Common myeloid progenitor, CD34-positive (primary cell): Measurements from ENCODE around the gene OR8D1.

ENCODE experiments used
- CTCF ChIA-PET: fragments of 350-600 bp; sonication (Branson Sonifier 250); formaldehyde crosslinking; loops from one replicate; lab custom pipeline; 2021; ENCODE audit warnings: antibody characterized with exemption; lab: Charles Lee
- POLR2A ChIA-PET: fragments of 350-600 bp; sonication (Branson Sonifier 250); formaldehyde crosslinking; loops from one replicate; lab custom pipeline; 2021; ENCODE audit warnings: antibody characterized with exemption; lab: Charles Lee
- DNase-seq, 3 donors: peaks; one replicate each; pipeline versions ENCODE4 v3.0.0 to v3.0.0-alpha.2; 2013
- H3K27ac ChIP-seq, 2 experiments: 1 replicate in 1 of 2; 2 replicates in 1 of 2; pipeline ENCODE4 v1.7.0; 2013; ENCODE audit warnings: inconsistent platforms in 2 of 2, low read length in 2 of 2, mild to moderate bottlenecking in 2 of 2, low read depth in 1 of 2, moderate library complexity in 1 of 2; ENCODE audit not compliant: severe bottlenecking in 2 of 2, insufficient read depth in 1 of 2, poor library complexity in 1 of 2
- H3K27me3 ChIP-seq, 5 experiments: replicated peaks in 2 of 5; 1 replicate in 3 of 5; 2 replicates in 2 of 5; pipeline versions ENCODE4 v1.6.1 to v1.7.0; 2013; ENCODE audit warnings: low read length in 4 of 5, mild to moderate bottlenecking in 2 of 5, moderate library complexity in 2 of 5, inconsistent platforms in 1 of 5; ENCODE audit not compliant: insufficient read depth in 5 of 5, control insufficient read depth in 4 of 5
- H3K36me3 ChIP-seq, 4 experiments: 1 replicate in 2 of 4; 2 replicates in 2 of 4; pipeline versions ENCODE4 v1.6.1 to v1.7.0; 2013; ENCODE audit warnings: low read length in 3 of 4, control low read depth in 1 of 4, mild to moderate bottlenecking in 1 of 4; ENCODE audit not compliant: control insufficient read depth in 4 of 4, insufficient read depth in 4 of 4
- H3K4me1 ChIP-seq, 4 experiments: 1 replicate in 3 of 4; 2 replicates in 1 of 4; pipeline versions ENCODE4 v1.6.1 to v1.7.1; 2013; ENCODE audit warnings: low read length in 3 of 4, mild to moderate bottlenecking in 3 of 4, control low read depth in 1 of 4, inconsistent platforms in 1 of 4, moderate library complexity in 1 of 4; ENCODE audit not compliant: control insufficient read depth in 4 of 4, insufficient read depth in 4 of 4; ENCODE audit errors: control extremely low read depth in 1 of 4
- H3K4me3 ChIP-seq, 7 experiments: 1 replicate in 4 of 7; 2 replicates in 3 of 7; pipeline versions ENCODE4 v1.5.1 to v1.7.0; 2013; ENCODE audit warnings: mild to moderate bottlenecking in 7 of 7, low read length in 6 of 7, moderate library complexity in 6 of 7, inconsistent platforms in 2 of 7, low read depth in 2 of 7, control low read depth in 1 of 7; ENCODE audit not compliant: insufficient read depth in 4 of 7, control insufficient read depth in 1 of 7; ENCODE audit errors: extremely low read depth in 1 of 7
- H3K9me3 ChIP-seq, 5 experiments: 1 replicate in 4 of 5; 2 replicates in 1 of 5; pipeline versions ENCODE4 v1.6.1 to v1.7.1; 2013; ENCODE audit warnings: low read length in 4 of 5, mild to moderate bottlenecking in 2 of 5, inconsistent platforms in 1 of 5, low read depth in 1 of 5, moderate library complexity in 1 of 5; ENCODE audit not compliant: control insufficient read depth in 4 of 5, insufficient read depth in 2 of 5; ENCODE audit errors: control extremely low read depth in 1 of 5
- WGBS: methylation state at CpG from one replicate; pipeline ENCODE4 v1.1.5; 2013; ENCODE audit not compliant: insufficient coverage; 5-methylcytosine and 5-hydroxymethylcytosine counted together

The OR8D1 gene

GRCh38 chr11:124311269-124311668, 2.5 kb downstream of the OR8D1 start:
- Histone ChIP-seq H3K36me3 (no peaks in the 10 kb centered on the region), H3K4me1 (no peaks in the 10 kb centered on the region), H3K4me3 (no peak overlapping the region), H3K9me3 (no peaks in the 10 kb centered on the region), H3K27me3 (peaks cover 0 to 2% (median 0%) of the 10 kb centered on the region in 5 experiments), H3K27ac (no peak overlapping the region)
- 100% methylated on average over 1 of the region's 5 CpGs for WGBS
- CTCF ChIA-PET = no interaction called here
- DNase-seq = no peak
- POLR2A ChIA-PET = no interaction called here

- Histone ChIP-seq H3K9me3 (no peaks in the 10 kb centered on the region), H3K27ac (no peak overlapping the region), H3K4me1 (no peaks in the 10 kb centered on the region), H3K27me3 (peaks cover 0 to 2% (median 0%) of the 10 kb centered on the region in 5 experiments), H3K4me3 (no peak overlapping the region), H3K36me3 (no peaks in the 10 kb centered on the region)
- ChIA-PET POLR2A (no interaction called here), CTCF (no interaction called here)
- no peak for DNase-seq
These were observed 3.0 kb downstream of the OR8D1 start for GRCh38 chr11:124310721-124311120.

GRCh38 chr11:124307093-124307492, 6.7 kb downstream of the OR8D1 start:
- H3K27me3 ChIP-seq = no peaks in the 10 kb centered on the region
- ChIA-PET CTCF (interaction anchor here (1.2 kb wide), 1 partner anchor 185 kb away, joined by 4 read pairs; no protein-coding TSS in a partner anchor), POLR2A (no interaction called here)
- H3K4me1 ChIP-seq = no peaks in the 10 kb centered on the region
- H3K27ac ChIP-seq = no peak overlapping the region
- no peaks in the 10 kb centered on the region for H3K36me3 ChIP-seq
- no peak overlapping the region for H3K4me3 ChIP-seq
- H3K9me3 ChIP-seq = no peaks in the 10 kb centered on the region
- DNase-seq = no peak

- Histone ChIP-seq H3K4me1 (no peaks in the 10 kb centered on the region), H3K36me3 (no peaks in the 10 kb centered on the region), H3K27me3 (no peaks in the 10 kb centered on the region), H3K9me3 (peaks cover 0 to 2% (median 0%) of the 10 kb centered on the region in 5 experiments), H3K27ac (no peak overlapping the region), H3K4me3 (no peak overlapping the region)
- DNase-seq = no peak
- POLR2A ChIA-PET = no interaction called here
- 91% methylated on average over 1 of the region's 3 CpGs for WGBS
- CTCF ChIA-PET = no interaction called here
These were observed 11.2 kb downstream of the OR8D1 start for GRCh38 chr11:124302347-124303125.

- ChIA-PET CTCF (interaction anchor here (1.2 kb wide), 1 partner anchor 21 kb away, joined by 3 read pairs; no protein-coding TSS in a partner anchor), POLR2A (no interaction called here)
- Histone ChIP-seq H3K4me3 (no peak overlapping the region), H3K27ac (no peak overlapping the region), H3K4me1 (no peaks in the 10 kb centered on the region), H3K9me3 (peaks cover 0 to 2% (median 0%) of the 10 kb centered on the region in 5 experiments), H3K27me3 (no peaks in the 10 kb centered on the region), H3K36me3 (no peaks in the 10 kb centered on the region)
- no peak for DNase-seq
- WGBS = 100% methylated on average over 2 of the region's 3 CpGs
These were observed 12.2 kb downstream of the OR8D1 start for GRCh38 chr11:124301548-124301947.

- Histone ChIP-seq H3K4me3 (no peak overlapping the region), H3K36me3 (no peaks in the 10 kb centered on the region), H3K27ac (no peak overlapping the region), H3K4me1 (peaks cover 0 to 6% (median 0%) of the 10 kb centered on the region in 4 experiments), H3K27me3 (no peaks in the 10 kb centered on the region), H3K9me3 (peaks cover 0 to 2% (median 0%) of the 10 kb centered on the region in 5 experiments)
- DNase-seq = no peak
- 100% methylated on average over 1 of the region's 4 CpGs for WGBS
- CTCF ChIA-PET = no interaction called here
- POLR2A ChIA-PET = no interaction called here
These were observed 15.8 kb downstream of the OR8D1 start for GRCh38 chr11:124297921-124298320.

- ChIA-PET CTCF (no interaction called here), POLR2A (no interaction called here)
- no peak for DNase-seq
- Histone ChIP-seq H3K27me3 (no peaks in the 10 kb centered on the region), H3K36me3 (no peaks in the 10 kb centered on the region), H3K4me1 (peaks cover 0 to 6% (median 0%) of the 10 kb centered on the region in 4 experiments), H3K9me3 (peaks cover 0 to 2% (median 0%) of the 10 kb centered on the region in 5 experiments), H3K4me3 (no peak overlapping the region), H3K27ac (no peak overlapping the region)
These were observed 17.7 kb downstream of the OR8D1 start for GRCh38 chr11:124296016-124296415.
